DMS114 treated with DMSO at 0.1 percent for 48 hours (cell line): ENCODE measurements around the gene LYL1.
A peak's percentile ranks its signal among the peaks of the same experiment; 100 is the strongest.

Source experiments
- DNase-seq: peaks from one replicate; lab custom pipeline; 2025; ENCODE audit not compliant: unreplicated experiment; lab: John Stamatoyannopoulos, UW

LYL1 gene

GRCh38 chr19:13076320-13076719 is 26.3 kb downstream of the LYL1 start:
- no peak for DNase-seq

- no peak for DNase-seq
Observed at GRCh38 chr19:13074378-13074777, 28.3 kb downstream of the LYL1 start.

- no peak for DNase-seq
Observed at GRCh38 chr19:13073263-13073662, 29.4 kb downstream of the LYL1 start.

GRCh38 chr19:13072188-13072908 is 30.3 kb downstream of the LYL1 start:
- no peak for DNase-seq

GRCh38 chr19:13071444-13072187 is 31.0 kb downstream of the LYL1 start:
- no peak for DNase-seq

- DNase-seq: no peak
Observed at GRCh38 chr19:13070425-13071140, 32.1 kb downstream of the LYL1 start.

- DNase-seq: no peak
Observed at GRCh38 chr19:13069415-13070359, 33.0 kb downstream of the LYL1 start.

- DNase-seq: no peak
Observed at GRCh38 chr19:13068085-13068846, 34.4 kb downstream of the LYL1 start.

- no peak for DNase-seq
Observed at GRCh38 chr19:13066933-13067807, 35.5 kb downstream of the LYL1 start.

GRCh38 chr19:13066226-13066625 is 36.4 kb downstream of the LYL1 start:
- no peak for DNase-seq

- no peak for DNase-seq
Observed at GRCh38 chr19:13064092-13064489, 38.6 kb downstream of the LYL1 start.

GRCh38 chr19:13063461-13064091 is 39.1 kb downstream of the LYL1 start:
- no peak for DNase-seq

GRCh38 chr19:13062317-13062716 is 40.3 kb downstream of the LYL1 start:
- no peak for DNase-seq

GRCh38 chr19:13060964-13061927 is 41.4 kb downstream of the LYL1 start:
- peak; percentile 48 for DNase-seq

GRCh38 chr19:13060233-13060963 is 42.3 kb downstream of the LYL1 start:
- DNase-seq: no peak

GRCh38 chr19:13058951-13059660 is 43.6 kb downstream of the LYL1 start:
- no peak for DNase-seq
